ENCODE data around the gene GGNBP2. TPM values are rescaled to one million over a fixed set of nuclear protein-coding genes. Genes with fewer than 3 reads are reported as not detected.

Gene GGNBP2
- total RNA-seq, 2 donors from 2014 or later = 36.3 to 43.8 TPM

DNA sequence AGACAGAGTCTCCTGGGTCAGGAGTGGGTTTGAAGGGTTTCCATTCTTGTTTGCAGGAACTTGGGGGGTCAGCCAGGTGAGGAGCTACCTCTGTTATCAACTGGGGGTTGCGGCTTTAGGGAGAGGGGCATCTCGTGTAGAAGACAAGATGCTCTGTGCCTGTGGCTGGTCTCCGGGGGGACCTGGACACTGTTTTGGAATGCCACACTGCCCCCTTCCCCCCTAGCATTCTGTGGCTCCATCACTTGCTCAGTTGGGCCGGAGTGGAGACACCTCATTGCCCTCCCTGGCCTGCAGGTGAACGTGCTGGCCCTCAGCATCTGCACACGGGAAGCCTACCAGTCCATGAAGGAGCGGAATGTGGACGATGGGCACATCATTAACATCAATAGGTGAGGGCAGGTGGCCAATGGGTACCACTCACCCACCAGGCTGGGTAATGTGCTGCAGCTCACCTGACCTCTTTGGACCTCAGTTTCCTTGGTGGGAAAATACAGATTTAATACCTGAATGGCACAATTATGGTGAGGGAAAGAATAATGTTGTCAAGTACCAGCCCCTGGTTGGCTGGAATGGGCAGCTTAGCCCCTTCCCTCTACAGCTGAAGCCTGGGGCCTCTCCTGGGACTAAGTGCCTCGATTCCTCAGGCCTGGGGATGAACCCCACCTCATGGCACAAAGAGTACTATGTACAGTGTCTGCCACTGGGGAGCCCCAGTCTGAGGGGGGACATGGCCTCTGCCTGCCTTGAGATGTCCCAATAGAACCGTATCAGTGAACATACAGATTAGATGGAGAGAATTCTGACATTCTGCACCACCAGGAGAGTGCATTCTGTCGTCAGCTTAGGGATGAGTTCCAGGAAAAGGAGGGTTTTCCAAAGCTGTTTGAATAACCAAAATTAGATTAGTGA is 53.4 kb downstream of the GGNBP2 start:
- ATAC-seq = no peak
- no peaks in the 10 kb centered on the region for H3K9me3 ChIP-seq
- no peak overlapping the region for H3K4me3 ChIP-seq
- no peaks in the 10 kb centered on the region for H3K27me3 ChIP-seq
- no peaks in the 10 kb centered on the region for H3K36me3 ChIP-seq (replicated peaks in 1 of 2; ENCODE audit: insufficient read depth in 1 of 2, low read depth in 2 of 2)
- TF ChIP-seq POLR2A (IDR thresholded peaks at IDR 0.05) = no peak
- no peak for TF ChIP-seq CTCF (IDR thresholded peaks at IDR 0.05)
- no peak for DNase-seq
- WGBS, 2 donors = 84 to 85% methylated on average over 8 to 11 of the region's 11 CpGs
- peaks cover 26% of the 10 kb centered on the region for H3K4me1 ChIP-seq
- H3K27ac ChIP-seq = no peak overlapping the region
- intact Hi-C loops (cut with DNase I) = loop anchor here (10.0 kb wide), 1 partner anchor 53 kb away; the partner anchor contains the start of gene GGNBP2

- DNase-seq (no peak), ATAC-seq (no peak)
- H3K36me3 ChIP-seq (replicated peaks in 1 of 2; ENCODE audit: insufficient read depth in 1 of 2, low read depth in 2 of 2) = no peaks in the 10 kb centered on the region
- no peaks in the 10 kb centered on the region for H3K27me3 ChIP-seq
- 80 to 90% methylated on average over 2 to 10 of the region's 13 CpGs for WGBS, 2 donors
- intact Hi-C loops (cut with DNase I) = loop anchor here (10.0 kb wide), 1 partner anchor 54 kb away; the partner anchor contains the start of gene GGNBP2
- H3K4me1 ChIP-seq = peaks cover 21% of the 10 kb centered on the region
- no peaks in the 10 kb centered on the region for H3K9me3 ChIP-seq
- H3K4me3 ChIP-seq = no peak overlapping the region
- TF ChIP-seq CTCF (IDR thresholded peaks at IDR 0.05) (no peak), POLR2A (IDR thresholded peaks at IDR 0.05) (no peak)
- no peak overlapping the region for H3K27ac ChIP-seq
Measured at GRCh38 chr17:36598951-36599401, 54.3 kb downstream of the GGNBP2 start.

GRCh38 chr17:36599546-36600250 is 55.0 kb downstream of the GGNBP2 start:
- 83 to 85% methylated on average over 11 of the region's 11 CpGs for WGBS, 2 donors
- H3K4me1 ChIP-seq = peaks cover 28% of the 10 kb centered on the region
- intact Hi-C loops (cut with DNase I) = loop anchor here (10.0 kb wide), 1 partner anchor 55 kb away; the partner anchor contains the start of gene GGNBP2

GRCh38 chr17:36600465-36600864 is 55.7 kb downstream of the GGNBP2 start:
- TF ChIP-seq POLR2A (IDR thresholded peaks at IDR 0.05) = no peak
- no peak for TF ChIP-seq CTCF (IDR thresholded peaks at IDR 0.05)
- Histone ChIP-seq H3K27me3 (no peaks in the 10 kb centered on the region), H3K4me3 (no peak overlapping the region), H3K4me1 (peaks cover 29% of the 10 kb centered on the region), H3K36me3 (replicated peaks in 1 of 2; ENCODE audit: insufficient read depth in 1 of 2, low read depth in 2 of 2) (no peaks in the 10 kb centered on the region), H3K27ac (peak overlapping the region; percentile 74 to 89 (median 80)), H3K9me3 (no peaks in the 10 kb centered on the region)
- WGBS, 2 donors = 67% methylated on average over 3 of the region's 3 CpGs
- ATAC-seq (no peak), DNase-seq (no peak)
- intact Hi-C loops (cut with DNase I) = no loop called here

More at GRCh38 chr17:36599546-36600250, 55.0 kb downstream of the GGNBP2 start:
- H3K27me3 ChIP-seq = no peaks in the 10 kb centered on the region
- no peak overlapping the region for H3K4me3 ChIP-seq
- no peak overlapping the region for H3K27ac ChIP-seq
- H3K36me3 ChIP-seq (replicated peaks in 1 of 2; ENCODE audit: insufficient read depth in 1 of 2, low read depth in 2 of 2) = no peaks in the 10 kb centered on the region
- no peaks in the 10 kb centered on the region for H3K9me3 ChIP-seq
- DNase-seq (no peak), ATAC-seq (no peak)
- no peak for TF ChIP-seq POLR2A (IDR thresholded peaks at IDR 0.05)
- TF ChIP-seq CTCF (IDR thresholded peaks at IDR 0.05) = no peak

All from body of pancreas (tissue), 4 donors.